OCI-LY7 (cell line): ENCODE results near the gene MCM9.

ENCODE experiments used
- EZH2phosphoT487 ChIP-seq: fragments of 200-600 bp; sonication (generic); IDR thresholded peaks from 2 replicates; pipeline ENCODE4 v1.6.1; 2018; ENCODE audit warnings: low read depth, borderline replicate concordance, mild to moderate bottlenecking, mixed run types, antibody characterized with exemption, low read length, moderate library complexity, mixed read lengths
- TF ChIP-seq, protein P1 (sequence below): fragments of 200-600 bp; sonication (generic); conservative IDR thresholded peaks from 2 replicates; pipeline ENCODE4 v1.5.1; 2014; ENCODE audit warnings: mild to moderate bottlenecking, antibody characterized with exemption, low read length, moderate library complexity, mixed read lengths

DNA sequence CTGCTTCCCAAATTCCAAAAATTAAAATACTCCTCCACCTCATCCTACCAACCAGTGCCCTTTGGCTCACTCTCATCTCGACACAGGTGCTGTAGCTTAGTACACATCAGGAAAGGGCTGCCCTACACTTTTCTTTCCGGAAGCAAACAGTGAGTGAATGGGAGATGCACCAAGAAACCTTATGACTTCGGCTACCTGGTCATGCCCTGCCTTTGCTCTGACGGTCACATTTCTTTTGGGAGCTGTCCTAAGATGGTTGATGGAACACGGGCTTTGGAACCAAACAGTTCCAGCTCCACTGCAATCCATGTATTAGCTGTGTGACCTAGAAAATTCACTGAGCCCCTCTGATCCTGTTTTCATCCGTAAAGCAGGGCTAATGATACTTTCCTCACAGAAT is 133.7 kb downstream of the MCM9 start:
- TF ChIP-seq, protein P1, sequence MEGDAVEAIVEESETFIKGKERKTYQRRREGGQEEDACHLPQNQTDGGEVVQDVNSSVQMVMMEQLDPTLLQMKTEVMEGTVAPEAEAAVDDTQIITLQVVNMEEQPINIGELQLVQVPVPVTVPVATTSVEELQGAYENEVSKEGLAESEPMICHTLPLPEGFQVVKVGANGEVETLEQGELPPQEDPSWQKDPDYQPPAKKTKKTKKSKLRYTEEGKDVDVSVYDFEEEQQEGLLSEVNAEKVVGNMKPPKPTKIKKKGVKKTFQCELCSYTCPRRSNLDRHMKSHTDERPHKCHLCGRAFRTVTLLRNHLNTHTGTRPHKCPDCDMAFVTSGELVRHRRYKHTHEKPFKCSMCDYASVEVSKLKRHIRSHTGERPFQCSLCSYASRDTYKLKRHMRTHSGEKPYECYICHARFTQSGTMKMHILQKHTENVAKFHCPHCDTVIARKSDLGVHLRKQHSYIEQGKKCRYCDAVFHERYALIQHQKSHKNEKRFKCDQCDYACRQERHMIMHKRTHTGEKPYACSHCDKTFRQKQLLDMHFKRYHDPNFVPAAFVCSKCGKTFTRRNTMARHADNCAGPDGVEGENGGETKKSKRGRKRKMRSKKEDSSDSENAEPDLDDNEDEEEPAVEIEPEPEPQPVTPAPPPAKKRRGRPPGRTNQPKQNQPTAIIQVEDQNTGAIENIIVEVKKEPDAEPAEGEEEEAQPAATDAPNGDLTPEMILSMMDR: no peak
- no peak for TF ChIP-seq EZH2phosphoT487
